ENCODE measurements around the gene VAC14. TPM values are rescaled to one million over a fixed set of nuclear protein-coding genes. Genes with fewer than 3 reads are reported as not detected.
"Not testable (repeated sequence)": the region's sequence is repeated elsewhere in the genome, so short reads cannot be mapped to it uniquely, and the experiment has no call there.

The VAC14 gene
- total and polyA plus RNA-seq, 5 donors from 2014 or later = 27.0 to 38.8 (median 30.1) TPM

DNA sequence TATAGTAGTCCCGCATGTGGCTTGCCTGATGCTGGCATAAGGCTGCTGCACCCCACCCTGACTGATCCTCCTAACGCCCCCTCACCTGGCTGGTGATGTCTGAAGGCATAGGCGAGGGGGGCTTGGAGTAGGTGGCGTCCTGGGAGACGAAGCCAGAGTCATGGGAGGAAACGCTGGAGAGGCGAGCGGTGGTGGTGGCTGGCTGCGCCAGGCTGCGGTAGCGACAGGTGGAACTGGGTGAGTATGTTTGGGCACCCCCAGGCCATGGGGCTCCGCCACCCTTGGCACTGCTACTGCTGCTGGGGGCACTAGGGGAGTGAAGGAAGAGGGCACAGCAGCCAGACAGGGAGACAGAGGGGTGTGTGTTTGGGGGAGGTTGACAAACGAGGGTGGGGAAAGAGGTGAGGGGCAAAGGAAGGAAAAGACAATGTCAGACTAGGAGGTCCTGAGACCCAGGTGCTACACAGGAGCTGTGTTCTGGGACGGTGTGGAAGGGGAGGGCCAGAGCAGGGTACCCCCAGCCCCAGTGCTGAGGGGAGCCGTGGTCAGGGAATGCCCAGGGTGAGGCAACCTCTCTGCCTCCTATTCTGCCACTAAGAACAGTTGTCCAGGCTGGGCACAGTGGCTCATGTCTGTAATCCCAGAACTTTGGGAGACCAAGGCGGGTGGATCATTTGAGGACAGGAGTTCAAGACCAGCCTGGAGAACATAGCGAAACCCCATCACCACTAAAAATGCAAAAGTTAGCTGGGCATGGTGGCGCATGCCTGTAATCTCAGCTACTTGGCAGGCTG lies 126.5 kb downstream of the VAC14 start:
- DNase-seq (no peak), ATAC-seq (ENCODE audit: low read depth in 2 of 2) (no peak)
- H3K36me3 Mint-ChIP-seq = no peaks in the 10 kb centered on the region
- Histone ChIP-seq H3K27me3 (ENCODE audit: control insufficient read depth, insufficient read depth, low read length) (no peaks in the 10 kb centered on the region), H3K4me1 (ENCODE audit: control insufficient read depth, insufficient read depth, low read length, poor library complexity, severe bottlenecking) (no peaks in the 10 kb centered on the region), H3K36me3 (ENCODE audit: control insufficient read depth, insufficient read depth, low read length) (no peaks in the 10 kb centered on the region), H3K4me3 (ENCODE audit: low read depth, low read length) (no peak overlapping the region), H3K9me3 (ENCODE audit: control insufficient read depth in 2 of 2, low read length in 2 of 2) (no peaks in the 10 kb centered on the region), H3K27ac (ENCODE audit: insufficient read depth, low read length, poor library complexity, severe bottlenecking) (no peak overlapping the region)
- peak overlapping the region in 1 of 4 donors; percentile 38 for H3K4me3 Mint-ChIP-seq
- H3K9me3 Mint-ChIP-seq = no peaks in the 10 kb centered on the region
- no peak overlapping the region for H3K27ac Mint-ChIP-seq
- H3K4me1 Mint-ChIP-seq = no peaks in the 10 kb centered on the region
- no peaks in the 10 kb centered on the region for H3K27me3 Mint-ChIP-seq

DNA sequence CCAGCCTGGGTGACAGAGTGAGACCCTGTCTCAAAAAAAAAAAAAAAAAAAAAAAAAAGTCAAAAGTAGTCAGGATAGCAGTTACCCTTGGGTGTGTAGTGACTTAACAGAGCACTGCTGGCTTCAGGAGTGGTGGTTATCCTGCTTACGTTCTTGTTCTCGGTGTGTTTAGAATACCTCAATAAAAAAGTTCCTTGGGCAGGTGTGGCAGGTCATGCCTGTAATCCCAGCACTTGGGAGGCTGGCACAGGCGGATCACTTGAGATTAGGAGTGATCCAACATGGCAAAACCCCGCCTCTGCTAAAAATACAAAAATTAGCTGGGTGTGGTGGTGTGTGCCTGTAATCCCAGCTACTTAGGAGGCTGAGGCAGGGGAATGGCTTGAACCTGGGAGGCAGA lies 130.0 kb downstream of the VAC14 start:
- not testable (repeated sequence) for H3K36me3 Mint-ChIP-seq; H3K4me1 Mint-ChIP-seq; DNase-seq; H3K27ac ChIP-seq (ENCODE audit: insufficient read depth, low read length, poor library complexity, severe bottlenecking); H3K4me3 ChIP-seq (ENCODE audit: low read depth, low read length); H3K9me3 ChIP-seq (ENCODE audit: control insufficient read depth in 2 of 2, low read length in 2 of 2); H3K36me3 ChIP-seq (ENCODE audit: control insufficient read depth, insufficient read depth, low read length); H3K4me3 Mint-ChIP-seq; ATAC-seq (ENCODE audit: low read depth in 2 of 2); H3K9me3 Mint-ChIP-seq; H3K27me3 Mint-ChIP-seq; H3K27me3 ChIP-seq (ENCODE audit: control insufficient read depth, insufficient read depth, low read length); H3K4me1 ChIP-seq (ENCODE audit: control insufficient read depth, insufficient read depth, low read length, poor library complexity, severe bottlenecking); H3K27ac Mint-ChIP-seq

DNA sequence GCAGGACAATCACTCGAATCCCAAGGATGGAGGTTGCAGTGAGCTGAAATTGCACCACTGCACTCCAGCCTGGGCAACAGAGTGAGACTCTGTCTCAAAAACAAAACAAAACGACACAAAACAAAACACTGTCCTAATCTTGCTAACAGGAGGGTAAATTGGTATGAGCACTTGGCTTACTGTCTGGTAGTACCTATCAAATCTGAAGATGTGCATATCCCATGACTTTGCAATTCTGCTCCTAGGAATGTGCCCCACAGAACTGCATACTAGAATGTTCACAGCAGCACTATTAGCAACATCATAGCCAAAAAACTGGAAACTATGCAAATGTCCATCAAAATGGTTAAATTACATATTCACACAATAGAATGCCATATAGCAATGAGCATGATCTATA lies 130.8 kb downstream of the VAC14 start:
- Mint-ChIP-seq H3K4me3 (no peak overlapping the region), H3K36me3 (no peaks in the 10 kb centered on the region), H3K9me3 (no peaks in the 10 kb centered on the region), H3K27ac (no peak overlapping the region), H3K27me3 (peaks cover 5% of the 10 kb centered on the region), H3K4me1 (no peaks in the 10 kb centered on the region)
- no peaks in the 10 kb centered on the region for H3K9me3 ChIP-seq (ENCODE audit: control insufficient read depth in 2 of 2, low read length in 2 of 2)
- DNase-seq (no peak), ATAC-seq (ENCODE audit: low read depth in 2 of 2) (no peak)
- H3K27ac ChIP-seq (ENCODE audit: insufficient read depth, low read length, poor library complexity, severe bottlenecking) = no peak overlapping the region
- no peaks in the 10 kb centered on the region for H3K27me3 ChIP-seq (ENCODE audit: control insufficient read depth, insufficient read depth, low read length)
- H3K36me3 ChIP-seq (ENCODE audit: control insufficient read depth, insufficient read depth, low read length) = no peaks in the 10 kb centered on the region
- H3K4me3 ChIP-seq (ENCODE audit: low read depth, low read length) = no peak overlapping the region
- H3K4me1 ChIP-seq (ENCODE audit: control insufficient read depth, insufficient read depth, low read length, poor library complexity, severe bottlenecking) = no peaks in the 10 kb centered on the region

DNA sequence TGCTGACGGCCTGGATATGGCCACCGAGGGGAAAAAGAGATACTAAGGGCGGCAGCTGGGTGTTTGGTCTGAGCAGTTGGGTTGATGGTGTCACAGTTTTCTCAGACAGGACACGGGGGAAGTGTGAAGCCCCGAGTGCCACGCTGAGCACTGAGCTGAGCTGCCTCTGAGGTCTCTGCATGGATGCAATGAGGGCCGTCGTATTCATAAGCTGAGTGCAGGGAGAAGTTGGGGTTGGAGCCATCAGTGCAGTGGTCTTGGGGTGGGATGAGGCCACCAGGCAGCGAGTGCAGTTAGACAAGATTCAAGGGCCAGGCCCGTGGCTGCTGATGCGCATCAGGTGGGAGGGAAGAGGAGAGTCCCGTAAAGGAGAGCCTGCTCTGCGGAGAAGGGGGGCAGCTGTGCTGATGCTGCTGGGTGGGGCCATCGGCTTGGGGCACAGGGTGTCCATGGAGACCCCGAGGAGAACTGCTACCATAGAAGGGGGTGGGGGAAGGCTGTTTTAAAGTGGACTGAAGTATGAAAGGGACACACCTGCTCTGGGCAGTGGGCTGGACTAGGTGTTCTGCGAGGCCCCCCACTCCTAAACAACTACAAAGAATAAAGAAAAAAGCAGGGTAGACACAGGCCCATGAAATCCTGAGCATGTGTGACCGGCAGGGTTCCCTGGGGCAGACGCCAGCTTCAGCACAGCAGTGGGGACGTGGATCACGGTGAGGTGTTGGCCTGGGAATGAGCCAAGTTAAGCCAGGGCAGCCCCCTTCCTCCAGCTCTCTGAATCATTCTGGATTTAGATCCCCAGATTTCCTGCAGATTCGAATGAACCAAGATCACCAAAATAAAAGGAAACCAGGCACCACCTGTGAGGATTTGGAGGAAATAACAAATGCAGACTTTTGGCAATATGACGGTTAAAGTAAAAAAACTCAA lies 134.9 kb downstream of the VAC14 start:
- no peak for DNase-seq
- no peaks in the 10 kb centered on the region for H3K9me3 Mint-ChIP-seq

DNA sequence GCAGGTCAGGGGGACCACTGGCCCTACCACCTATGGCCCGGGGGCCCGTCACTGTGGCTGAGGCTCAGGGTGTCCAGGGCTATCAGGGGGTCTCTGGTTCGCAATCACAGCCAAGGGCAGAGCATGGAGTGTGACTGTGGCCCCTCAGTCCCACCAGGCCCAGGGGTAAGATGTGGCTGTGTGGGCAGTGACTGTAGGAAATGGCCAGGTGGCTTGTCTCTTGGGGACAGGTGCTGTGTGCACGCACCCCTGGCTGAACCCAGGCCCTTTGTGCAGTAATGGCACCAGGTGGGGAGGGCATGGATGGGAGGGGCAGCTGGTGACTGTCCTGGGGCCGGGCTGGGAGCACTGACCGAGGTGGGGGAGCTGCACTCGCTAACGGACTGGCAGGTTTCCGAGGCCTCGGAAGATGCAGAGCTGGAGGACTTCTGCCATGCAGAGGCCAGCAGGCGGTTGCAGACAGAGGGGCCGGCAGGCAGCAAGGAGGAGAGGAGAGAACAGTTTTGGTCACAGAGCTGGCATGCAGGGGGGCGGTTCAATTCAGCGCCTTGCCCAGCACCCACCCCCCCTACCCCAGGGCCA lies 135.8 kb downstream of the VAC14 start:
- Histone ChIP-seq H3K4me3 (ENCODE audit: low read depth, low read length) (no peak overlapping the region), H3K9me3 (ENCODE audit: control insufficient read depth in 2 of 2, low read length in 2 of 2) (no peaks in the 10 kb centered on the region), H3K27me3 (ENCODE audit: control insufficient read depth, insufficient read depth, low read length) (no peaks in the 10 kb centered on the region), H3K4me1 (ENCODE audit: control insufficient read depth, insufficient read depth, low read length, poor library complexity, severe bottlenecking) (no peaks in the 10 kb centered on the region), H3K27ac (ENCODE audit: insufficient read depth, low read length, poor library complexity, severe bottlenecking) (no peak overlapping the region), H3K36me3 (ENCODE audit: control insufficient read depth, insufficient read depth, low read length) (no peaks in the 10 kb centered on the region)
- DNase-seq (no peak), ATAC-seq (ENCODE audit: low read depth in 2 of 2) (no peak)
- Mint-ChIP-seq H3K4me3 (no peak overlapping the region), H3K4me1 (no peaks in the 10 kb centered on the region), H3K9me3 (no peaks in the 10 kb centered on the region), H3K27me3 (peaks cover 5% of the 10 kb centered on the region), H3K27ac (no peak overlapping the region), H3K36me3 (no peaks in the 10 kb centered on the region)

More for the DNA sequence above, 134.9 kb downstream of the VAC14 start:
- Mint-ChIP-seq H3K4me3 (no peak overlapping the region), H3K27me3 (peaks cover 5% of the 10 kb centered on the region), H3K36me3 (no peaks in the 10 kb centered on the region), H3K4me1 (no peaks in the 10 kb centered on the region), H3K27ac (peak overlapping the region in 1 of 3 donors; percentile 7)
- H3K27me3 ChIP-seq (ENCODE audit: control insufficient read depth, insufficient read depth, low read length) = no peaks in the 10 kb centered on the region
- no peaks in the 10 kb centered on the region for H3K4me1 ChIP-seq (ENCODE audit: control insufficient read depth, insufficient read depth, low read length, poor library complexity, severe bottlenecking)
- no peak overlapping the region for H3K27ac ChIP-seq (ENCODE audit: insufficient read depth, low read length, poor library complexity, severe bottlenecking)
- no peaks in the 10 kb centered on the region for H3K36me3 ChIP-seq (ENCODE audit: control insufficient read depth, insufficient read depth, low read length)
- no peak for ATAC-seq (ENCODE audit: low read depth in 2 of 2)
- no peaks in the 10 kb centered on the region for H3K9me3 ChIP-seq (ENCODE audit: control insufficient read depth in 2 of 2, low read length in 2 of 2)
- no peak overlapping the region for H3K4me3 ChIP-seq (ENCODE audit: low read depth, low read length)

DNA sequence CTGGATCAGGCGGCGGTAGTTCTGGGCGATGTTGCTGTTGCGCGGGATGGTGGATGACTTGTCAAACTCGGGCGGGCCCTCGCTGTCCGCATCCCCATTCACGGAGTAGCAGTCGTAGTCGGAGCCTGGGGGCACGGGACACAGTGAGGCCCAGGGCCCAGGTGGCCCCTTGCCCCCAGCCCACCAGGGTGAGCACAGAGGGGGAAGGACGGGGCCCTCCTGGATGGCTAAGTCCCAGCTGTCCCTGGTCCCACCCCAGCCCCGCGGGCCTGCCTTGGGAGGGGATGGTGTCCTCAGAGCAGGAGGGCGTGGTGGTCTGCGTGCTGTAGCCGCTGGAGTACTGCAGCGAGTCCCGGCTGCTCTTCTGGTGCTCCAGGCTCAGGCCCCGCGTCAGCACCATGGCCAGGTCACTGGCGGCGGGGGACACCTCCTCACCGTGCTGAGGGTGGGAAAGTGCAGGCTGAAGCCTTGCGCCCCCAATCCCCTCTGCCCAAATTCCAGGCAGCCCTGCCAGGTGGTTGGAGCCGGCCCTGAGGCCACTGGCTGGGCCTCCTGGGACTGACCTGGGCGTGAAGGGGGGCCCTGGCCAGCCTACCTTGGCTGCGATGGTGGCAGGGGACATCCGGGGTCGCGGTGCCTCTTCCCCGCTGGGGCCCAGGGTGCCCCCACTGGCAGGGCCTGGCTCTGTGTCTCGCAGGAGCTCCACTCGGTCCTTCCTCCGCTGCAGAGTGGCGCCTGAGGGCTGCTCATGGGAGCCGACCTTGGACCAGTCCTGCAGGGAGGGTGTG lies 136.4 kb downstream of the VAC14 start:
- Mint-ChIP-seq H3K4me1 (no peaks in the 10 kb centered on the region), H3K36me3 (no peaks in the 10 kb centered on the region), H3K27ac (no peak overlapping the region), H3K9me3 (no peaks in the 10 kb centered on the region), H3K4me3 (no peak overlapping the region), H3K27me3 (peaks cover 5% of the 10 kb centered on the region)
- no peaks in the 10 kb centered on the region for H3K36me3 ChIP-seq (ENCODE audit: control insufficient read depth, insufficient read depth, low read length)
- ATAC-seq (ENCODE audit: low read depth in 2 of 2) (no peak), DNase-seq (no peak)
- no peaks in the 10 kb centered on the region for H3K27me3 ChIP-seq (ENCODE audit: control insufficient read depth, insufficient read depth, low read length)
- H3K27ac ChIP-seq (ENCODE audit: insufficient read depth, low read length, poor library complexity, severe bottlenecking) = no peak overlapping the region
- no peaks in the 10 kb centered on the region for H3K4me1 ChIP-seq (ENCODE audit: control insufficient read depth, insufficient read depth, low read length, poor library complexity, severe bottlenecking)
- H3K4me3 ChIP-seq (ENCODE audit: low read depth, low read length) = no peak overlapping the region
- no peaks in the 10 kb centered on the region for H3K9me3 ChIP-seq (ENCODE audit: control insufficient read depth in 2 of 2, low read length in 2 of 2)

DNA sequence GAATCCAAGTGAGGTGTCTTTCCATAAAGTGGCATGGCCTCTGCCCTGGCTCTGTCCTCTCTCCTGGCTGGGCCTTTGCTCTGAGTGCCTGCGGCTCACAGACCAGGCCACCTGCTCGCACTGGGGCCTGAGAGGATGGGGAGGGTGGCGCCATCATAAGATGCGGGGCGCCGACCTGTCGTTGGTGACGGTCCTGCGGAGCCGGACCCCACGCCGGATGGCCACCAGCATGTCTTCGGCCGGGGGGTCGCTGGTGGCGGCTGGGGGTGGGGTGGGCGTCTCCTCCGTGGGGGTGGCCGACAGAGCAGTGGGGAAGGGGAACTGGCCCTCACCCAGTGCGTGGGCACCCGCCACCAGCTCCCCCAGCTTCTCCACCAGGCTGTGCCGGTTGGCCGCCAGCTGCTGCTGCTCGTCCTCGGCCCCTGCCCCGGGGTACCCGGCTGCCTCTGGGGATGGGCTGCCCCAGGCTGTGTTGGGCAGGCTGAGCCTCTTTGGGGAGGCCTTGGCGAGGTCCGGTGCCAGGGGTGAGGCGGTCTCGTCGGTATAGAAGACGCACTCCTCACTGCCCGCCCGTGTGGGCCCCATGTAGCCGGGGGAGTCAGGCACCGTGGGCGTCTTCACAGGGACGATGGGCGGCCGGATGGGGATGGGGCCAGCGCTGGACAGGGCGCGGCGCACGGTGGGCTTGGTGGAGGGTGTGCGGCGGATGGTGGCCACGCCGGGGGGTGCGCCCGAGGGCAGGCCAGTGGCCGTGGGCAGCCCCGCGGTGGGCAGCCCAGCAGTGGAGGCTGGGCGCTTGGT lies 137.2 kb downstream of the VAC14 start:
- H3K4me1 ChIP-seq (ENCODE audit: control insufficient read depth, insufficient read depth, low read length, poor library complexity, severe bottlenecking) = no peaks in the 10 kb centered on the region
- no peak overlapping the region for H3K4me3 Mint-ChIP-seq
- no peak for DNase-seq

More for the DNA sequence above, 137.2 kb downstream of the VAC14 start:
- Mint-ChIP-seq H3K27ac (no peak overlapping the region), H3K27me3 (peaks cover 5% of the 10 kb centered on the region), H3K36me3 (no peaks in the 10 kb centered on the region), H3K4me1 (no peaks in the 10 kb centered on the region), H3K9me3 (no peaks in the 10 kb centered on the region)
- H3K9me3 ChIP-seq (ENCODE audit: control insufficient read depth in 2 of 2, low read length in 2 of 2) = no peaks in the 10 kb centered on the region
- H3K27ac ChIP-seq (ENCODE audit: insufficient read depth, low read length, poor library complexity, severe bottlenecking) = no peak overlapping the region
- H3K4me3 ChIP-seq (ENCODE audit: low read depth, low read length) = no peak overlapping the region
- ATAC-seq (ENCODE audit: low read depth in 2 of 2) = no peak
- no peaks in the 10 kb centered on the region for H3K36me3 ChIP-seq (ENCODE audit: control insufficient read depth, insufficient read depth, low read length)
- no peaks in the 10 kb centered on the region for H3K27me3 ChIP-seq (ENCODE audit: control insufficient read depth, insufficient read depth, low read length)
